Loucy (cell line): ENCODE measurements around the gene MAP2.

Experiments
- EZH2phosphoT487 ChIP-seq: fragments of 200-600 bp; IDR thresholded peaks from 2 replicates; pipeline ENCODE4 v1.6.1; 2018; ENCODE audit warnings: antibody characterized with exemption, mild to moderate bottlenecking, moderate library complexity, borderline replicate concordance
- TF ChIP-seq, protein P1 (sequence below): fragments of 200-600 bp; sonication (generic); conservative IDR thresholded peaks from 2 replicates; pipeline ENCODE4 v1.5.1; 2014; ENCODE audit warnings: mild to moderate bottlenecking, antibody characterized with exemption, low read length

DNA sequence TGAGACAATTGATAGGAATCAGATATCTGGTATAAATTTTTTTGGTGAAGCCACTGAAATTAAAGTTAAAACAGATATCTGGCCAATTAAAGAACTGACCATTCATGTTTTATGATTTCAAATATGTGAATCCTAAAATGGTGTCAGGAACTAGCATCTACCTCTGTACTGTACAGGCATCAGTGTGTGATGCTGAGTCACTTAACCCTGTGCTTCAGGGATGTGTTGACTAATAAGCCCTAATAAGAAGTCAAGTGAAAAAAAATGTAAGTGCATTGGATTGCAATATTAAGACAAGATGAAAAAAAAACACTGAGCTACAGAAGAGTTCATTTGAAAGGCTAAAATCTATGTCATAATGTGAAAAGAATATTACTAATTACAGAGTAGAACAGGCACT lies 338.7 kb downstream of the MAP2 start:
- TF ChIP-seq, protein P1, sequence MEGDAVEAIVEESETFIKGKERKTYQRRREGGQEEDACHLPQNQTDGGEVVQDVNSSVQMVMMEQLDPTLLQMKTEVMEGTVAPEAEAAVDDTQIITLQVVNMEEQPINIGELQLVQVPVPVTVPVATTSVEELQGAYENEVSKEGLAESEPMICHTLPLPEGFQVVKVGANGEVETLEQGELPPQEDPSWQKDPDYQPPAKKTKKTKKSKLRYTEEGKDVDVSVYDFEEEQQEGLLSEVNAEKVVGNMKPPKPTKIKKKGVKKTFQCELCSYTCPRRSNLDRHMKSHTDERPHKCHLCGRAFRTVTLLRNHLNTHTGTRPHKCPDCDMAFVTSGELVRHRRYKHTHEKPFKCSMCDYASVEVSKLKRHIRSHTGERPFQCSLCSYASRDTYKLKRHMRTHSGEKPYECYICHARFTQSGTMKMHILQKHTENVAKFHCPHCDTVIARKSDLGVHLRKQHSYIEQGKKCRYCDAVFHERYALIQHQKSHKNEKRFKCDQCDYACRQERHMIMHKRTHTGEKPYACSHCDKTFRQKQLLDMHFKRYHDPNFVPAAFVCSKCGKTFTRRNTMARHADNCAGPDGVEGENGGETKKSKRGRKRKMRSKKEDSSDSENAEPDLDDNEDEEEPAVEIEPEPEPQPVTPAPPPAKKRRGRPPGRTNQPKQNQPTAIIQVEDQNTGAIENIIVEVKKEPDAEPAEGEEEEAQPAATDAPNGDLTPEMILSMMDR = no peak
- TF ChIP-seq EZH2phosphoT487 = no peak
